Effector memory CD8-positive, alpha-beta T cell (primary cell): Measurements from ENCODE around the gene OR2A14.

Source experiments
- ATAC-seq: fragments of 150-1000 bp; cut with Tn5 transposase; replicated peaks from 2 replicates; pipeline ENCODE4 v1.10.0; 2021; ENCODE audit warnings: mild to moderate bottlenecking, moderate library complexity
- DNase-seq, 3 experiments: peaks; one replicate each; pipeline ENCODE4 v3.0.0; 2021
- H3K27ac Mint-ChIP-seq, 2 donors: one replicate each; pipeline ENCODE4 v1.8.0; 2022; ENCODE audit warnings: mild to moderate bottlenecking in 2 of 2, mixed read lengths in 2 of 2, moderate library complexity in 2 of 2
- H3K27me3 Mint-ChIP-seq, 2 donors: one replicate each; pipeline ENCODE4 v1.8.0; 2022; ENCODE audit warnings: mixed read lengths in 2 of 2
- H3K36me3 Mint-ChIP-seq: one replicate; pipeline ENCODE4 v1.8.0; 2022; ENCODE audit warnings: mild to moderate bottlenecking, moderate library complexity, mixed read lengths; ENCODE audit not compliant: insufficient read depth
- H3K4me1 Mint-ChIP-seq, 2 donors: one replicate each; pipeline ENCODE4 v1.8.0; 2022; ENCODE audit warnings: low read depth in 2 of 2, mixed read lengths in 2 of 2
- H3K4me3 Mint-ChIP-seq, 2 donors: one replicate each; pipeline ENCODE4 v1.8.0; 2022; ENCODE audit warnings: mild to moderate bottlenecking in 2 of 2, mixed read lengths in 2 of 2, moderate library complexity in 2 of 2
- H3K9me3 Mint-ChIP-seq, 2 donors: one replicate each; pipeline ENCODE4 v1.8.0; 2022; ENCODE audit warnings: mixed read lengths in 2 of 2
- total RNA-seq, 9 experiments: gene quantifications; one replicate each; lab custom pipeline; 2026; lab: John Stamatoyannopoulos, UW

OR2A14 gene
- total RNA-seq, result 0 reads per million in 9 experiments

GRCh38 chr7:144122876-144123275 lies at the start of gene OR2A14:
OR2A14 (plus strand) TSS chr7:144123176; CDS start chr7:144129113, 5,937 bp downstream.
- ATAC-seq, result no peak
- peaks cover 8 to 22% of the 10 kb centered on the region in 2 donors for H3K27me3 Mint-ChIP-seq
- peaks cover 0 to 1% of the 10 kb centered on the region in 2 donors for H3K4me1 Mint-ChIP-seq
- H3K9me3 Mint-ChIP-seq, result no peaks in the 10 kb centered on the region
- H3K36me3 Mint-ChIP-seq, result no peaks in the 10 kb centered on the region
- no peak for DNase-seq
- H3K4me3 Mint-ChIP-seq, result no peak within 1 kb of the TSS
- H3K27ac Mint-ChIP-seq, result no peak within 1 kb of the TSS

- H3K27me3 Mint-ChIP-seq, result peaks cover 17% of the 10 kb centered on the region in 2 donors
- no peaks in the 10 kb centered on the region for H3K36me3 Mint-ChIP-seq
- no peaks in the 10 kb centered on the region for H3K9me3 Mint-ChIP-seq
- H3K27ac Mint-ChIP-seq, result no peak overlapping the region
- no peak for DNase-seq
- ATAC-seq, result no peak
- H3K4me1 Mint-ChIP-seq, result no peaks in the 10 kb centered on the region
- no peak overlapping the region for H3K4me3 Mint-ChIP-seq
Observed at GRCh38 chr7:144074374-144074773, 48.6 kb upstream of the OR2A14 start.

- Mint-ChIP-seq H3K27me3 (peaks cover 11 to 13% of the 10 kb centered on the region in 2 donors), H3K4me1 (no peaks in the 10 kb centered on the region), H3K36me3 (no peaks in the 10 kb centered on the region), H3K27ac (no peak within 1 kb of the TSS), H3K9me3 (no peaks in the 10 kb centered on the region), H3K4me3 (no peak within 1 kb of the TSS)
- ATAC-seq (no peak), DNase-seq (no peak)
Observed at GRCh38 chr7:144085978-144086377, 37.0 kb upstream of the OR2A14 start, which contains the start of gene OR2A12. OR2A12 (plus strand) TSS chr7:144086278; CDS start chr7:144095108, 8,830 bp downstream.

- Mint-ChIP-seq H3K27me3 (peaks cover 9 to 10% of the 10 kb centered on the region in 2 donors), H3K27ac (no peak overlapping the region), H3K4me3 (no peak overlapping the region), H3K36me3 (no peaks in the 10 kb centered on the region), H3K9me3 (no peaks in the 10 kb centered on the region), H3K4me1 (no peaks in the 10 kb centered on the region)
- no peak for ATAC-seq
- no peak for DNase-seq
Observed at GRCh38 chr7:144086730-144087129, 36.2 kb upstream of the OR2A14 start.

- Mint-ChIP-seq H3K27me3 (peaks cover 4 to 5% of the 10 kb centered on the region in 2 donors), H3K27ac (no peak overlapping the region), H3K9me3 (peaks cover 0 to 3% of the 10 kb centered on the region in 2 donors), H3K4me1 (no peaks in the 10 kb centered on the region), H3K36me3 (no peaks in the 10 kb centered on the region), H3K4me3 (no peak overlapping the region)
- ATAC-seq (no peak), DNase-seq (no peak)
Observed at GRCh38 chr7:144087230-144087629, 35.7 kb upstream of the OR2A14 start.

GRCh38 chr7:144090667-144091066 lies 32.3 kb upstream of the OR2A14 start:
- H3K4me1 Mint-ChIP-seq, result no peaks in the 10 kb centered on the region
- H3K4me3 Mint-ChIP-seq, result no peak overlapping the region
- no peak overlapping the region for H3K27ac Mint-ChIP-seq
- H3K36me3 Mint-ChIP-seq, result no peaks in the 10 kb centered on the region
- H3K9me3 Mint-ChIP-seq, result peaks cover 0 to 6% of the 10 kb centered on the region in 2 donors
- peaks cover 0 to 5% of the 10 kb centered on the region in 2 donors for H3K27me3 Mint-ChIP-seq
- DNase-seq (no peak), ATAC-seq (no peak)

- Mint-ChIP-seq H3K27ac (no peak overlapping the region), H3K27me3 (peaks cover 29 to 48% of the 10 kb centered on the region in 2 donors), H3K36me3 (no peaks in the 10 kb centered on the region), H3K9me3 (no peaks in the 10 kb centered on the region), H3K4me1 (no peaks in the 10 kb centered on the region), H3K4me3 (no peak overlapping the region)
- ATAC-seq (no peak), DNase-seq (no peak)
Observed at GRCh38 chr7:144098776-144099175, 24.2 kb upstream of the OR2A14 start.

- Mint-ChIP-seq H3K36me3 (no peaks in the 10 kb centered on the region), H3K4me3 (no peak overlapping the region), H3K27ac (no peak overlapping the region), H3K9me3 (no peaks in the 10 kb centered on the region), H3K27me3 (peaks cover 40 to 47% of the 10 kb centered on the region in 2 donors), H3K4me1 (no peaks in the 10 kb centered on the region)
- ATAC-seq (no peak), DNase-seq (no peak)
Observed at GRCh38 chr7:144100607-144101006, 22.4 kb upstream of the OR2A14 start.

- no peaks in the 10 kb centered on the region for H3K36me3 Mint-ChIP-seq
- H3K4me3 Mint-ChIP-seq, result no peak overlapping the region
- H3K27ac Mint-ChIP-seq, result no peak overlapping the region
- ATAC-seq (no peak), DNase-seq (no peak)
- no peaks in the 10 kb centered on the region for H3K4me1 Mint-ChIP-seq
- no peaks in the 10 kb centered on the region for H3K9me3 Mint-ChIP-seq
- H3K27me3 Mint-ChIP-seq, result peaks cover 32 to 41% of the 10 kb centered on the region in 2 donors
Observed at GRCh38 chr7:144102041-144102440, 20.9 kb upstream of the OR2A14 start.

- DNase-seq (no peak), ATAC-seq (no peak)
- no peaks in the 10 kb centered on the region for H3K36me3 Mint-ChIP-seq
- H3K27me3 Mint-ChIP-seq, result peaks cover 37 to 46% of the 10 kb centered on the region in 2 donors
- no peaks in the 10 kb centered on the region for H3K4me1 Mint-ChIP-seq
- no peak overlapping the region for H3K27ac Mint-ChIP-seq
- H3K4me3 Mint-ChIP-seq, result no peak overlapping the region
- no peaks in the 10 kb centered on the region for H3K9me3 Mint-ChIP-seq
Observed at GRCh38 chr7:144105211-144105610, 17.8 kb upstream of the OR2A14 start.

- H3K27ac Mint-ChIP-seq, result no peak within 1 kb of the TSS
- no peaks in the 10 kb centered on the region for H3K9me3 Mint-ChIP-seq
- peaks cover 26 to 51% of the 10 kb centered on the region in 2 donors for H3K27me3 Mint-ChIP-seq
- no peak for DNase-seq
- H3K36me3 Mint-ChIP-seq, result no peaks in the 10 kb centered on the region
- H3K4me1 Mint-ChIP-seq, result no peaks in the 10 kb centered on the region
- no peak within 1 kb of the TSS for H3K4me3 Mint-ChIP-seq
- no peak for ATAC-seq
Observed at GRCh38 chr7:144109283-144109682, 13.7 kb upstream of the OR2A14 start, which contains the start of gene OR2A2. OR2A2 (plus strand) TSS chr7:144109583; CDS start chr7:144109583, 0 bp downstream.

GRCh38 chr7:144110272-144110671 lies 12.7 kb upstream of the OR2A14 start:
- DNase-seq, result no peak
- Mint-ChIP-seq H3K4me3 (no peak overlapping the region), H3K9me3 (no peaks in the 10 kb centered on the region), H3K4me1 (no peaks in the 10 kb centered on the region), H3K36me3 (no peaks in the 10 kb centered on the region), H3K27ac (no peak overlapping the region), H3K27me3 (peaks cover 26 to 45% of the 10 kb centered on the region in 2 donors)
- no peak for ATAC-seq

GRCh38 chr7:144113651-144114050 lies 9.3 kb upstream of the OR2A14 start:
- no peaks in the 10 kb centered on the region for H3K36me3 Mint-ChIP-seq
- H3K27me3 Mint-ChIP-seq, result peaks cover 20 to 38% of the 10 kb centered on the region in 2 donors
- ATAC-seq (no peak), DNase-seq (no peak)
- H3K27ac Mint-ChIP-seq, result no peak overlapping the region
- H3K4me1 Mint-ChIP-seq, result no peaks in the 10 kb centered on the region
- H3K9me3 Mint-ChIP-seq, result no peaks in the 10 kb centered on the region
- no peak overlapping the region for H3K4me3 Mint-ChIP-seq

- ATAC-seq (no peak), DNase-seq (no peak)
- no peaks in the 10 kb centered on the region for H3K4me1 Mint-ChIP-seq
Observed at GRCh38 chr7:144118341-144118740, 4.6 kb upstream of the OR2A14 start.

More at GRCh38 chr7:144118341-144118740, 4.6 kb upstream of the OR2A14 start:
- H3K9me3 Mint-ChIP-seq, result no peaks in the 10 kb centered on the region
- peaks cover 14 to 25% of the 10 kb centered on the region in 2 donors for H3K27me3 Mint-ChIP-seq
- no peak overlapping the region for H3K4me3 Mint-ChIP-seq
- H3K36me3 Mint-ChIP-seq, result no peaks in the 10 kb centered on the region
- no peak overlapping the region for H3K27ac Mint-ChIP-seq
